Measurements from ENCODE around the gene BLID.

GRCh38 chr11:122155765-122156527, 39.9 kb upstream of the BLID start:
- TF ChIP-seq, protein P1, sequence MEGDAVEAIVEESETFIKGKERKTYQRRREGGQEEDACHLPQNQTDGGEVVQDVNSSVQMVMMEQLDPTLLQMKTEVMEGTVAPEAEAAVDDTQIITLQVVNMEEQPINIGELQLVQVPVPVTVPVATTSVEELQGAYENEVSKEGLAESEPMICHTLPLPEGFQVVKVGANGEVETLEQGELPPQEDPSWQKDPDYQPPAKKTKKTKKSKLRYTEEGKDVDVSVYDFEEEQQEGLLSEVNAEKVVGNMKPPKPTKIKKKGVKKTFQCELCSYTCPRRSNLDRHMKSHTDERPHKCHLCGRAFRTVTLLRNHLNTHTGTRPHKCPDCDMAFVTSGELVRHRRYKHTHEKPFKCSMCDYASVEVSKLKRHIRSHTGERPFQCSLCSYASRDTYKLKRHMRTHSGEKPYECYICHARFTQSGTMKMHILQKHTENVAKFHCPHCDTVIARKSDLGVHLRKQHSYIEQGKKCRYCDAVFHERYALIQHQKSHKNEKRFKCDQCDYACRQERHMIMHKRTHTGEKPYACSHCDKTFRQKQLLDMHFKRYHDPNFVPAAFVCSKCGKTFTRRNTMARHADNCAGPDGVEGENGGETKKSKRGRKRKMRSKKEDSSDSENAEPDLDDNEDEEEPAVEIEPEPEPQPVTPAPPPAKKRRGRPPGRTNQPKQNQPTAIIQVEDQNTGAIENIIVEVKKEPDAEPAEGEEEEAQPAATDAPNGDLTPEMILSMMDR (conservative IDR thresholded peaks at IDR 0.05; ENCODE audit: low read length): no peak
- TF ChIP-seq EZH2phosphoT487 (IDR thresholded peaks at IDR 0.05; ENCODE audit: borderline replicate concordance, low read depth, low read length): no peak
